G401 (cell line): ENCODE measurements around the gene MAP3K14. TPM values are rescaled to one million over a fixed set of nuclear protein-coding genes. Genes with fewer than 3 reads are reported as not detected.

Experiments used
- DNase-seq: peaks from one replicate; pipeline ENCODE4 v3.0.0-alpha.2; 2015; ENCODE audit warnings: low spot score
- in situ Hi-C: cut with HindIII; loops from 2 replicates; pipeline ENCODE4 v1.10.0; 2016; ENCODE audit warnings: low sequenced_read_pairs, mixed read lengths
- total RNA-seq: library from RNA; depleted of rRNA; stranded (reverse); fragments of >200 nt; shearing (Covaris generic); gene quantifications from 2 replicates; pipeline ENCODE4 v1.2.3, GENCODE V29; 2014; rRNA removed

The MAP3K14 gene
- total RNA-seq, 1 experiment from 2014 or later = 17.8 TPM

DNA sequence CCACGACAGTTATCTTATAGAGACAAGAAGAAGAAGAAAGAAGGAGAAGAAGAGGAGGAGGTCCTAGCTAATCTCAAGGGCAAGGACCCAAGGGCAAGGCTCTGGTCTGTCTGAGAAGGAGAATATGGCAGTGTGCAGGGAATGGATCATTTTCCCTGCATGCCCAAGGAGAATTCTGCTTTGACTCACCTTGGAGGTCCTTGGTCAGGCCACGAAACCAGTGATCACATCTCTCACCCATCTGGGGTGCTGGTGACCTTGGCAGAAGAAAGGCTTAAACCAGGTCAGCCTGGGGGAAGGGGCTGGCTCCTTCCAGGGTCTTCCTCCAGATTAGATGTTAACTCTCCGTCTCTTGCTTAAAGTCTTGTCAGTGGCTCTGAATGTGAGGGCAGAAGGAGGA, 96.7 kb downstream of the MAP3K14 start:
- in situ Hi-C loops = no loop called here
- DNase-seq = no peak

DNA sequence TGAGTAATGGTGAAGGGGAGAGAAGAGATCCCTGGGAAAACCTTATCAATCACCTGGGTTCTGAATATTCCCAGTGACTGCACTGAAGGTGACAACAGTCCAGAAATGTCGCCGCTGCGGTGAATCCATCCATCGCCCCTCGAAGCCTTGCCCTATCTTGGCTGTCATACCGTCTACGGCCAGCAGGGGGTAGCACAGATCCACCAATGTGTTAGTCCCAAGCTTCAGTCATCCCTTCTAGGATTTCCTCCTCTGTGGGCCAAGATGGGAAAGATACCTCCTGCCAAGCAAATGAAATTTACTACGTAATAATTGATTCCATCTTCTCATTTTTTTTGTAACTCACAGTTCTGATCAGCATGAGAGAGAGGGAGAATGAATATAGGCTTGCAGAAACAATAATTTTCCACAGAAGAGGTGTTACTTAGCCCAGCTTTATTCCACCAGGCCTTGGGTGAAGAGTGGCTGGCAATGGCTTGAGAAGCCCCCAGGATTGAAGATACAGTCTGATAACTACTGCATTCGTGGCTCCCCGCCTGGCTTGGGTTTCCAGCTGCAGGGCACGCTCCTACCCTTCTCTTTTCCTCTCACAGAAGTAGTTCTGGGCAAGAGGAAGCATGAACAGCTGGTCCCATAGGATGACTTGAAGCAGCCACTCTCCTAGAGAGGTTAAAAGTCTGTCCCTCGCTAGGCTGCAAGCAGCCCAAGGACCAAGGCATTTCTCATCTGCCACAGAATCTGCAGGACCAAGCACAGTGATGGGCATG, 97.7 kb downstream of the MAP3K14 start:
- in situ Hi-C loops = no loop called here
- peak; percentile 91 for DNase-seq

Other genes starting within 250 kb of the MAP3K14 start
- gene PLCD3, start 184.5 kb downstream of the MAP3K14 start, total RNA-seq = 29.2 and 86.2 TPM in 2 replicates
- 0.49 and 6.1 TPM in 2 replicates for gene ACBD4, start 181.3 kb downstream of the MAP3K14 start, total RNA-seq
- 24.1 and 26.3 TPM in 2 replicates for gene HEXIM1, start 168.5 kb downstream of the MAP3K14 start, total RNA-seq
- gene HEXIM2, start 155.1 kb downstream of the MAP3K14 start, total RNA-seq = 16.6 and 18.8 TPM in 2 replicates
- 6.1 and 17.9 TPM in 2 replicates for gene FMNL1, start 95.1 kb downstream of the MAP3K14 start, total RNA-seq
- not detected in 2 replicates for gene SPATA32, start 54.9 kb downstream of the MAP3K14 start, total RNA-seq
- gene ARHGAP27, start 115.8 kb upstream of the MAP3K14 start, total RNA-seq = 20.9 and 24.9 TPM in 2 replicates
- 5.6 and 8.7 TPM in 2 replicates for gene PLEKHM1, start 173.7 kb upstream of the MAP3K14 start, total RNA-seq